Loucy (cell line): ENCODE results near the gene GPHA2.

Experiments
- H2AFZ ChIP-seq: fragments of 200-600 bp; sonication (generic); 2 replicates; pipeline ENCODE4 v1.6.0; 2016; ENCODE audit warnings: antibody characterized with exemption, mild to moderate bottlenecking, low read length, moderate library complexity
- H3F3A ChIP-seq: fragments of 200-600 bp; 2 replicates; pipeline ENCODE4 v1.6.0; 2016; ENCODE audit warnings: antibody characterized with exemption, low read depth, mild to moderate bottlenecking
- H3K27me3 ChIP-seq: fragments of 200-600 bp; sonication (generic); 2 replicates; pipeline ENCODE4 v1.6.1; 2014; ENCODE audit warnings: low read length, mild to moderate bottlenecking; ENCODE audit not compliant: insufficient read depth, poor library complexity, severe bottlenecking
- H3K36me3 ChIP-seq: fragments of 200-600 bp; sonication (generic); 2 replicates; pipeline ENCODE4 v1.6.1; 2016; ENCODE audit warnings: low read length; ENCODE audit not compliant: insufficient read depth
- H3K4me1 ChIP-seq: fragments of 200-600 bp; sonication (generic); 2 replicates; pipeline ENCODE4 v1.5.1; 2014; ENCODE audit warnings: low read length, mild to moderate bottlenecking; ENCODE audit not compliant: insufficient read depth, poor library complexity, severe bottlenecking
- H3K4me2 ChIP-seq: fragments of 200-600 bp; sonication (generic); 2 replicates; pipeline ENCODE4 v1.6.0; 2014; ENCODE audit warnings: antibody characterized with exemption, low read length, low read depth, mild to moderate bottlenecking; ENCODE audit not compliant: poor library complexity, severe bottlenecking
- H3K4me3 ChIP-seq: fragments of 200-600 bp; sonication (generic); 2 replicates; pipeline ENCODE4 v1.5.1; 2014; ENCODE audit warnings: low read length, mild to moderate bottlenecking, mixed read lengths; ENCODE audit not compliant: poor library complexity, severe bottlenecking
- H3K79me2 ChIP-seq: fragments of 200-600 bp; sonication (generic); 2 replicates; pipeline ENCODE4 v1.6.1; 2014; ENCODE audit warnings: low read length; ENCODE audit not compliant: insufficient read depth
- H3K9ac ChIP-seq: fragments of 200-600 bp; sonication (generic); 2 replicates; pipeline ENCODE4 v1.6.0; 2014; ENCODE audit warnings: mild to moderate bottlenecking, low read depth, low read length, moderate library complexity; ENCODE audit not compliant: poor library complexity, severe bottlenecking
- H3K9me2 ChIP-seq: fragments of 200-600 bp; sonication (generic); replicated peaks from 2 replicates; pipeline ENCODE4 v1.6.1; 2016; ENCODE audit warnings: low read depth, low read length, mixed read lengths
- H3K9me3 ChIP-seq: fragments of 200-600 bp; sonication (generic); 2 replicates; pipeline ENCODE4 v1.6.1; 2014; ENCODE audit warnings: mild to moderate bottlenecking, antibody characterized with exemption, low read length, low read depth; ENCODE audit not compliant: insufficient read depth
- H4K20me1 ChIP-seq: fragments of 200-600 bp; sonication (generic); 2 replicates; pipeline ENCODE4 v1.6.0; 2014; ENCODE audit warnings: antibody characterized with exemption, low read length, mild to moderate bottlenecking; ENCODE audit not compliant: insufficient read depth, poor library complexity, severe bottlenecking
- CTCF ChIP-seq: fragments of 200-600 bp; sonication (generic); conservative IDR thresholded peaks from 2 replicates; pipeline ENCODE4 v1.5.1; 2014; ENCODE audit warnings: mild to moderate bottlenecking, antibody characterized with exemption, low read length
- EZH2phosphoT487 ChIP-seq: fragments of 200-600 bp; IDR thresholded peaks from 2 replicates; pipeline ENCODE4 v1.6.1; 2018; ENCODE audit warnings: antibody characterized with exemption, mild to moderate bottlenecking, moderate library complexity, borderline replicate concordance

The GPHA2 gene

GRCh38 chr11:64896448-64897022, 39.2 kb downstream of the GPHA2 start:
- Histone ChIP-seq H3K9me3 (no peaks in the 10 kb centered on the region), H3K9me2 (no peaks in the 10 kb centered on the region), H3K36me3 (no peaks in the 10 kb centered on the region; the same call in 1 of the 2 replicates), H3K4me1 (no peaks in the 10 kb centered on the region), H3K4me3 (no peak overlapping the region), H2AFZ (no peak overlapping the region), H4K20me1 (no peaks in the 10 kb centered on the region), H3K27me3 (no peaks in the 10 kb centered on the region), H3F3A (no peaks in the 10 kb centered on the region), H3K79me2 (no peaks in the 10 kb centered on the region), H3K9ac (no peak overlapping the region), H3K4me2 (no peak overlapping the region)
- no peak for TF ChIP-seq EZH2phosphoT487
- TF ChIP-seq CTCF = no peak

DNA sequence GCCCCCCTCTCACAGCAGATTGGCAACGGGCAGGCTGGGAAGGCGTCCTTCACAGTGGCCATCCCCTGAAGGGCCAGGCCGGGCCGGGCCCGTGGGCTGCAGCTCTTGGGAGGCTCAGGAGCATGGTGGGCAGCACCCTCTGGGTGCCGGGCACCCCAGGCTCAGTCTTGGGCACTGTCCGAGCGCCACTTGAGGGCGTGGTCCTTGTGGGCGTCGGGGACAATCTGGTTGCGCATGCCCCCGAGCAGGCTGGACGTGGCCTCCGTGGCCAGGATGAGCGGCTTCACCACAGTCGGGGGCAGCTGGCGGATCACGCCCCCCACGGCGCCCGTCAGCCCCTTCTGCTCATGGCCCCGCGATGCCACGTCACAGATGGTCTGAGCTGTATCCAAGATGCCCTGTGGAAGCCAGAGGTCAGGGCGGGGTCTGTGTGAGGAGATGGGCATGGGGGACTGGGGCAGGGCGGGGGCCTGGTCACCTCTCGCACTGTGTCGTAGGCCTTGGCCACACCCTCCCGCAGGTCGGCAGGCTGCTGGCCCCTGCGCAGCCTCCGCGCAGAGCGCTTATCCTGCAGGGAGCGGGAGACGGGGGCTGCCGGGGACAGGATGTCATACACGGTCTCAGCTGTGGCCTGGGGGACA, 40.8 kb downstream of the GPHA2 start:
- H3F3A ChIP-seq = no peaks in the 10 kb centered on the region
- no peaks in the 10 kb centered on the region for H3K4me1 ChIP-seq
- H4K20me1 ChIP-seq = no peaks in the 10 kb centered on the region
- H3K79me2 ChIP-seq = no peaks in the 10 kb centered on the region
- H3K4me2 ChIP-seq = no peak overlapping the region
- no peak overlapping the region for H2AFZ ChIP-seq
- H3K27me3 ChIP-seq = no peaks in the 10 kb centered on the region
- no peaks in the 10 kb centered on the region for H3K9me2 ChIP-seq
- H3K36me3 ChIP-seq = no peaks in the 10 kb centered on the region; the same call in 1 of the 2 replicates
- H3K4me3 ChIP-seq = no peak overlapping the region
- TF ChIP-seq EZH2phosphoT487 (no peak), CTCF (no peak)
- H3K9me3 ChIP-seq = no peaks in the 10 kb centered on the region
- H3K9ac ChIP-seq = no peak overlapping the region

DNA sequence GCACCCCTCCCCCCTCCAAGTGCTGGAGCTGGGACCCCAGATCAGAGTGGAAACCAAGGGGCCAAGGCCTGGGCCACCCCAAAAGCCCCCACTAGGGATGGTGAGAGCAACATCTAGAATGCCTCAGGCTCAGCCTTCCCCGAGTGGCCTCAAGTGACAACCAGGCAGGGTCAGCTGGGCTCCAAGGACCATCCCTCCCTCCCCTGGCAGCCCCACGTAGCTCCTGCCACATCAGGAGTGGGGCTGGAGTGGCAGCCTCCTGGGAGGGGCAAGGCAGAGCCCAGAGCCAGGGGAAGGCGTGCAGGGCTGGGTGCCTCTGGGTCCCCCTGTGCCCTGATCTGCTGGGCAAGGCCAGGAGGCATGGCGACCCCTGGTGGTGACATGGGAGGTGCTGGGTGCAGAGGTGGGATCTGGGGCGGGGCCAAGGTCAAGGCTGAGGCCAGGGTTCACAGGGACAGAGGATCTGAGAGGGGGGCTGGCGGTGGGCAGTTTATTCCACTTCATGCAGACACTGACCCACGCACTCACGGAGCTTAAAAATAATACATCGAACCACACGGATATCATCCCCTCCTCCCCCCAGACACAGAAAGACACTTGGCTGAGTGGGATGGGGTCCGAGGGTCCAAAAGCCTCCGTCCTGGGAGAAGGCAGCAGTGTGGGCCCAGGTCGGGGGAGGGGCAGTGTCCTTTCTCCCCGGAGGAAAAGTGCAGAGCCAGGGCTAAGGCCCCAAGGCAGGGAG, 41.5 kb downstream of the GPHA2 start:
- Histone ChIP-seq H3K4me3 (no peak overlapping the region), H3K9me3 (no peaks in the 10 kb centered on the region), H3K36me3 (no peaks in the 10 kb centered on the region; the same call in 1 of the 2 replicates), H3K79me2 (no peaks in the 10 kb centered on the region), H3K4me1 (no peaks in the 10 kb centered on the region), H2AFZ (no peak overlapping the region), H3F3A (no peaks in the 10 kb centered on the region), H4K20me1 (no peaks in the 10 kb centered on the region), H3K9me2 (no peaks in the 10 kb centered on the region), H3K4me2 (no peak overlapping the region), H3K9ac (peak overlapping the region; percentile 3), H3K27me3 (no peaks in the 10 kb centered on the region)
- TF ChIP-seq EZH2phosphoT487 (no peak), CTCF (peak; percentile 91)
